ENCODE results near the gene ZBTB20. TPM values are rescaled to one million over a fixed set of nuclear protein-coding genes. Genes with fewer than 3 reads are reported as not detected.

ZBTB20 gene
- total RNA-seq, 3 donors from 2014 or later = 62.9 to 150 (median 109) TPM

GRCh38 chr3:114490829-114491228, 656.3 kb downstream of the ZBTB20 start:
- Histone ChIP-seq H3K4me3 (no peak overlapping the region), H3K27me3 (no peaks in the 10 kb centered on the region), H3K9me3 (no peaks in the 10 kb centered on the region), H3K36me3 (no peaks in the 10 kb centered on the region), H3K4me1 (no peaks in the 10 kb centered on the region), H3K27ac (no peak overlapping the region)
- TF ChIP-seq POLR2A (IDR thresholded peaks at IDR 0.05) = no peak
- no peak for TF ChIP-seq CTCF (IDR thresholded peaks at IDR 0.05)
- TF ChIP-seq POLR2AphosphoS5 (IDR thresholded peaks at IDR 0.05) = no peak
- no peak for DNase-seq (ENCODE audit: low spot score in 2 of 2)
- intact Hi-C loops (cut with DNase I; ENCODE audit: low total_unique reads) = no loop called here

GRCh38 chr3:114487502-114487901, 659.6 kb downstream of the ZBTB20 start:
- Histone ChIP-seq H3K27me3 (no peaks in the 10 kb centered on the region), H3K27ac (no peak overlapping the region), H3K4me1 (no peaks in the 10 kb centered on the region), H3K4me3 (no peak overlapping the region), H3K36me3 (no peaks in the 10 kb centered on the region), H3K9me3 (no peaks in the 10 kb centered on the region)
- DNase-seq (ENCODE audit: low spot score in 2 of 2) = no peak
- TF ChIP-seq CTCF (IDR thresholded peaks at IDR 0.05) = no peak
- TF ChIP-seq POLR2A (IDR thresholded peaks at IDR 0.05) = no peak
- TF ChIP-seq POLR2AphosphoS5 (IDR thresholded peaks at IDR 0.05) = no peak
- intact Hi-C loops (cut with DNase I; ENCODE audit: low total_unique reads) = no loop called here

GRCh38 chr3:114484919-114485318, 662.2 kb downstream of the ZBTB20 start:
- H3K36me3 ChIP-seq = no peaks in the 10 kb centered on the region
- no peak overlapping the region for H3K27ac ChIP-seq
- H3K9me3 ChIP-seq = no peaks in the 10 kb centered on the region
- peaks cover 0 to 5% of the 10 kb centered on the region in 2 donors for H3K4me1 ChIP-seq
- H3K4me3 ChIP-seq = no peak overlapping the region
- TF ChIP-seq POLR2A (IDR thresholded peaks at IDR 0.05) = no peak
- TF ChIP-seq POLR2AphosphoS5 (IDR thresholded peaks at IDR 0.05) = no peak
- TF ChIP-seq CTCF (IDR thresholded peaks at IDR 0.05) = no peak
- no peak for DNase-seq (ENCODE audit: low spot score in 2 of 2)
- intact Hi-C loops (cut with DNase I; ENCODE audit: low total_unique reads) = no loop called here
- H3K27me3 ChIP-seq = no peaks in the 10 kb centered on the region

GRCh38 chr3:114481113-114481512, 666.0 kb downstream of the ZBTB20 start:
- Histone ChIP-seq H3K4me1 (peaks cover 0 to 5% of the 10 kb centered on the region in 2 donors), H3K27me3 (no peaks in the 10 kb centered on the region), H3K9me3 (no peaks in the 10 kb centered on the region), H3K36me3 (no peaks in the 10 kb centered on the region), H3K4me3 (no peak overlapping the region), H3K27ac (no peak overlapping the region)
- intact Hi-C loops (cut with DNase I; ENCODE audit: low total_unique reads) = no loop called here
- DNase-seq (ENCODE audit: low spot score in 2 of 2) = no peak
- TF ChIP-seq POLR2AphosphoS5 (IDR thresholded peaks at IDR 0.05) (no peak), POLR2A (IDR thresholded peaks at IDR 0.05) (no peak), CTCF (IDR thresholded peaks at IDR 0.05) (no peak)

GRCh38 chr3:114480442-114480841, 666.6 kb downstream of the ZBTB20 start:
- H3K9me3 ChIP-seq = no peaks in the 10 kb centered on the region
- no peak for DNase-seq (ENCODE audit: low spot score in 2 of 2)
- intact Hi-C loops (cut with DNase I; ENCODE audit: low total_unique reads) = no loop called here
- H3K4me1 ChIP-seq = peaks cover 0 to 5% of the 10 kb centered on the region in 2 donors
- H3K27me3 ChIP-seq = no peaks in the 10 kb centered on the region
- no peak overlapping the region for H3K27ac ChIP-seq
- H3K36me3 ChIP-seq = no peaks in the 10 kb centered on the region
- no peak overlapping the region for H3K4me3 ChIP-seq
- TF ChIP-seq POLR2AphosphoS5 (IDR thresholded peaks at IDR 0.05) = no peak
- no peak for TF ChIP-seq CTCF (IDR thresholded peaks at IDR 0.05)
- TF ChIP-seq POLR2A (IDR thresholded peaks at IDR 0.05) = no peak
